ENCODE data around the gene NFATC2. TPM values are rescaled to one million over a fixed set of nuclear protein-coding genes. Genes with fewer than 3 reads are reported as not detected.

NFATC2 gene
- total RNA-seq, 1 donor from 2014 or later: 4.2 TPM

- DNase-seq: no peak
- TF ChIP-seq CTCF (IDR thresholded peaks at IDR 0.05; ENCODE audit: borderline replicate concordance): no peak
These were observed 121.7 kb downstream of the NFATC2 start for GRCh38 chr20:51420805-51421204.

GRCh38 chr20:51420111-51420510 lies 122.4 kb downstream of the NFATC2 start:
- H3K27ac ChIP-seq (replicated peaks): no peak overlapping the region

More at GRCh38 chr20:51420805-51421204, 121.7 kb downstream of the NFATC2 start:
- intact Hi-C loops (cut with micrococcal nuclease): no loop called here
- peaks cover 27% of the 10 kb centered on the region for H3K4me1 ChIP-seq
- H3K36me3 ChIP-seq: no peaks in the 10 kb centered on the region
- H3K27ac ChIP-seq (replicated peaks): no peak overlapping the region
- no peak overlapping the region for H3K4me3 ChIP-seq
- no peaks in the 10 kb centered on the region for H3K27me3 ChIP-seq (ENCODE audit: low read depth)
- H3K9me3 ChIP-seq (replicated peaks): no peaks in the 10 kb centered on the region

GRCh38 chr20:51419646-51420045 lies 122.9 kb downstream of the NFATC2 start:
- no peak for DNase-seq
- no peak overlapping the region for H3K27ac ChIP-seq (replicated peaks)
- no peaks in the 10 kb centered on the region for H3K27me3 ChIP-seq (ENCODE audit: low read depth)
- intact Hi-C loops (cut with micrococcal nuclease): no loop called here
- no peak overlapping the region for H3K4me3 ChIP-seq
- H3K36me3 ChIP-seq: no peaks in the 10 kb centered on the region
- peaks cover 33% of the 10 kb centered on the region for H3K4me1 ChIP-seq
- no peak for TF ChIP-seq CTCF (IDR thresholded peaks at IDR 0.05; ENCODE audit: borderline replicate concordance)
- no peaks in the 10 kb centered on the region for H3K9me3 ChIP-seq (replicated peaks)

More at GRCh38 chr20:51420111-51420510, 122.4 kb downstream of the NFATC2 start:
- H3K4me1 ChIP-seq: peaks cover 33% of the 10 kb centered on the region
- DNase-seq: no peak
- H3K9me3 ChIP-seq (replicated peaks): no peaks in the 10 kb centered on the region
- intact Hi-C loops (cut with micrococcal nuclease): no loop called here
- TF ChIP-seq CTCF (IDR thresholded peaks at IDR 0.05; ENCODE audit: borderline replicate concordance): no peak
- no peak overlapping the region for H3K4me3 ChIP-seq
- no peaks in the 10 kb centered on the region for H3K36me3 ChIP-seq
- H3K27me3 ChIP-seq (ENCODE audit: low read depth): no peaks in the 10 kb centered on the region

GRCh38 chr20:51419231-51419630 lies 123.3 kb downstream of the NFATC2 start:
- peaks cover 33% of the 10 kb centered on the region for H3K4me1 ChIP-seq

GRCh38 chr20:51418137-51418529 lies 124.4 kb downstream of the NFATC2 start:
- Histone ChIP-seq H3K4me3 (no peak overlapping the region), H3K4me1 (peaks cover 39% of the 10 kb centered on the region), H3K36me3 (no peaks in the 10 kb centered on the region), H3K27me3 (ENCODE audit: low read depth) (no peaks in the 10 kb centered on the region), H3K9me3 (replicated peaks) (no peaks in the 10 kb centered on the region), H3K27ac (replicated peaks) (no peak overlapping the region)
- DNase-seq: no peak
- intact Hi-C loops (cut with micrococcal nuclease): no loop called here
- no peak for TF ChIP-seq CTCF (IDR thresholded peaks at IDR 0.05; ENCODE audit: borderline replicate concordance)

More at GRCh38 chr20:51419231-51419630, 123.3 kb downstream of the NFATC2 start:
- DNase-seq: no peak
- H3K36me3 ChIP-seq: no peaks in the 10 kb centered on the region
- intact Hi-C loops (cut with micrococcal nuclease): no loop called here
- H3K9me3 ChIP-seq (replicated peaks): no peaks in the 10 kb centered on the region
- no peaks in the 10 kb centered on the region for H3K27me3 ChIP-seq (ENCODE audit: low read depth)
- H3K4me3 ChIP-seq: no peak overlapping the region
- no peak for TF ChIP-seq CTCF (IDR thresholded peaks at IDR 0.05; ENCODE audit: borderline replicate concordance)
- no peak overlapping the region for H3K27ac ChIP-seq (replicated peaks)
